ENCODE data around the gene SERTAD2.

DNA sequence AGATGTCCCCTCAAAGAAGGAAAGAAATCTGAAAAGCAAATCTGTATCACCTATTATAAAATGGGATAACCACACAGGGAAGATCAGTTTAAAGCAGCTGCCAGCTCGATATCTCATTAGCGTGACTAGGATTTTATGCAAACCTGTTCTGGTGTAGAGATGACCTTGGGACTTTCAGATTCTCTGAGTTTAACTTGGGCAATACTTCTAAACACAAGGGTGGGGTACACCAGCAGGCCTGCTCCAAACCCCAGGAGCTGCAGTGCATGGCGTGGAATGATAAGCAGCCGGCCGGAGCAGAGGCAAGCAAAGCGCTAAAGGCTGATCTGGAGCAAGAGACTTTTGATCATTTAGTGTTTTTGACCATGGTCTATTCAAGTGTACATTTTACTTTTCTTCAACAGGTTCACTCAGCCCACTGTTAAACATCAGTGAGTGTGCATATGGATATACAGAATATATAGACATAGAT is 4.7 kb downstream of the SERTAD2 start:
- TF ChIP-seq, protein P1, sequence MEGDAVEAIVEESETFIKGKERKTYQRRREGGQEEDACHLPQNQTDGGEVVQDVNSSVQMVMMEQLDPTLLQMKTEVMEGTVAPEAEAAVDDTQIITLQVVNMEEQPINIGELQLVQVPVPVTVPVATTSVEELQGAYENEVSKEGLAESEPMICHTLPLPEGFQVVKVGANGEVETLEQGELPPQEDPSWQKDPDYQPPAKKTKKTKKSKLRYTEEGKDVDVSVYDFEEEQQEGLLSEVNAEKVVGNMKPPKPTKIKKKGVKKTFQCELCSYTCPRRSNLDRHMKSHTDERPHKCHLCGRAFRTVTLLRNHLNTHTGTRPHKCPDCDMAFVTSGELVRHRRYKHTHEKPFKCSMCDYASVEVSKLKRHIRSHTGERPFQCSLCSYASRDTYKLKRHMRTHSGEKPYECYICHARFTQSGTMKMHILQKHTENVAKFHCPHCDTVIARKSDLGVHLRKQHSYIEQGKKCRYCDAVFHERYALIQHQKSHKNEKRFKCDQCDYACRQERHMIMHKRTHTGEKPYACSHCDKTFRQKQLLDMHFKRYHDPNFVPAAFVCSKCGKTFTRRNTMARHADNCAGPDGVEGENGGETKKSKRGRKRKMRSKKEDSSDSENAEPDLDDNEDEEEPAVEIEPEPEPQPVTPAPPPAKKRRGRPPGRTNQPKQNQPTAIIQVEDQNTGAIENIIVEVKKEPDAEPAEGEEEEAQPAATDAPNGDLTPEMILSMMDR (conservative IDR thresholded peaks at IDR 0.05; ENCODE audit: low read depth, low read length): no peak
- TF ChIP-seq EZH2 (IDR thresholded peaks at IDR 0.05; ENCODE audit: low read length, unreplicated experiment): no peak

Measured in PC-3 (cell line).